GM23248 (cell line): ENCODE data around the gene TANGO6. TPM values are rescaled to one million over a fixed set of nuclear protein-coding genes. Genes with fewer than 3 reads are reported as not detected.

Experiments
- DNase-seq: peaks from one replicate; pipeline ENCODE4 v3.0.0-alpha.2; 2015
- H2AFZ ChIP-seq: fragments of 200-600 bp; sonication (generic); 2 replicates; pipeline ENCODE4 v1.6.1; 2016; ENCODE audit warnings: antibody characterized with exemption
- H3F3A ChIP-seq: fragments of 200-600 bp; sonication (generic); 2 replicates; pipeline ENCODE4 v1.6.1; 2016; ENCODE audit warnings: mild to moderate bottlenecking, antibody characterized with exemption, mixed run types; ENCODE audit not compliant: insufficient read depth
- H3K27ac ChIP-seq: fragments of 200-600 bp; sonication (generic); 2 replicates; pipeline ENCODE4 v1.5.1; 2016; ENCODE audit warnings: mild to moderate bottlenecking
- H3K27me3 ChIP-seq: fragments of 200-600 bp; sonication (generic); replicated peaks from 2 replicates; pipeline ENCODE4 v1.6.1; 2016; ENCODE audit warnings: mild to moderate bottlenecking; ENCODE audit not compliant: insufficient read depth
- H3K36me3 ChIP-seq: fragments of 200-600 bp; sonication (generic); 2 replicates; pipeline ENCODE4 v1.6.1; 2016; ENCODE audit warnings: low read depth, mild to moderate bottlenecking
- H3K4me1 ChIP-seq: fragments of 200-600 bp; sonication (generic); 2 replicates; pipeline ENCODE4 v1.6.1; 2016; ENCODE audit warnings: mild to moderate bottlenecking; ENCODE audit not compliant: insufficient read depth
- H3K4me2 ChIP-seq: fragments of 200-600 bp; sonication (generic); one replicate; pipeline ENCODE4 v1.6.1; 2016; ENCODE audit warnings: mild to moderate bottlenecking; ENCODE audit not compliant: unreplicated experiment
- H3K4me3 ChIP-seq: fragments of 200-600 bp; sonication (generic); 2 replicates; pipeline ENCODE4 v1.5.1; 2016; ENCODE audit warnings: mild to moderate bottlenecking
- H3K79me2 ChIP-seq: fragments of 200-600 bp; sonication (generic); 2 replicates; pipeline ENCODE4 v1.6.1; 2016; ENCODE audit warnings: mild to moderate bottlenecking; ENCODE audit not compliant: insufficient read depth
- H3K9ac ChIP-seq: fragments of 200-600 bp; sonication (generic); 2 replicates; pipeline ENCODE4 v1.6.1; 2016; ENCODE audit warnings: mild to moderate bottlenecking
- H3K9me2 ChIP-seq: fragments of 200-600 bp; sonication (generic); 2 replicates; pipeline ENCODE4 v1.6.1; 2016; ENCODE audit warnings: mixed run types, mild to moderate bottlenecking, moderate library complexity; ENCODE audit not compliant: insufficient read depth
- H3K9me3 ChIP-seq: fragments of 200-600 bp; sonication (generic); one replicate; pipeline ENCODE4 v1.6.1; 2017; ENCODE audit warnings: low read depth
- H4K20me1 ChIP-seq: fragments of 200-600 bp; sonication (generic); 2 replicates; pipeline ENCODE4 v1.6.0; 2016; ENCODE audit not compliant: insufficient read depth
- EZH2 ChIP-seq: fragments of 200-600 bp; sonication (generic); IDR thresholded peaks from 2 replicates; pipeline ENCODE4 v1.6.1; 2018; ENCODE audit warnings: antibody characterized with exemption, mild to moderate bottlenecking; ENCODE audit not compliant: insufficient read depth, poor library complexity, severe bottlenecking
- EZH2phosphoT487 ChIP-seq: fragments of 200-600 bp; sonication (generic); IDR thresholded peaks from 2 replicates; pipeline ENCODE4 v1.6.1; 2018; ENCODE audit warnings: antibody characterized with exemption, moderate library complexity, mild to moderate bottlenecking, low read depth; ENCODE audit not compliant: insufficient read depth
- WGBS, 2 experiments: methylation state at CpG; one replicate each; pipeline ENCODE4 v1.1.6; 2015 to 2017; ENCODE audit warnings: low lambda C conversion rate in 2 of 2, low coverage in 1 of 2; ENCODE audit errors: missing lambda C conversion rate in 2 of 2; 5-methylcytosine and 5-hydroxymethylcytosine counted together
- in situ Hi-C: fragments of 300-500 bp; cut with MboI; formaldehyde crosslinking; loops from 2 replicates; pipeline ENCODE4 v1.15.0; 2020
- polyA plus RNA-seq: library from polyadenylated mRNA; unstranded; fragments of >200 nt; fragmentation: Nextera tagmentation; extraction: Ambion mirVana; gene quantifications from 2 replicates; pipeline ENCODE4 v1.2.1, GENCODE V29; 2016
- total RNA-seq: library from RNA; depleted of rRNA; stranded (reverse); fragments of >200 nt; shearing (Covaris generic); gene quantifications from 2 replicates; pipeline ENCODE4 v1.2.3, GENCODE V29; 2014

Gene TANGO6
- total and polyA plus RNA-seq, 2 experiments from 2014 or later: 7.8 to 12.8 TPM

- H3K79me2 ChIP-seq: no peaks in the 10 kb centered on the region
- TF ChIP-seq EZH2: no peak
- TF ChIP-seq EZH2phosphoT487: no peak
- no peaks in the 10 kb centered on the region for H3K36me3 ChIP-seq
- no peak overlapping the region for H3K27ac ChIP-seq
- no peak overlapping the region for H3K4me2 ChIP-seq
- H4K20me1 ChIP-seq: no peaks in the 10 kb centered on the region
- H3K9me3 ChIP-seq: no peaks in the 10 kb centered on the region
- WGBS, 2 experiments: 75 to 78% methylated on average over 6 of the region's 6 CpGs
- no peak overlapping the region for H2AFZ ChIP-seq
- H3K9me2 ChIP-seq: no peaks in the 10 kb centered on the region
- H3K9ac ChIP-seq: no peak overlapping the region
- H3F3A ChIP-seq: no peaks in the 10 kb centered on the region
- no peaks in the 10 kb centered on the region for H3K4me1 ChIP-seq
- no peaks in the 10 kb centered on the region for H3K27me3 ChIP-seq
- no peak overlapping the region for H3K4me3 ChIP-seq
- in situ Hi-C loops: no loop called here
- no peak for DNase-seq
Observed at GRCh38 chr16:69095193-69095592, 251.9 kb downstream of the TANGO6 start.

DNA sequence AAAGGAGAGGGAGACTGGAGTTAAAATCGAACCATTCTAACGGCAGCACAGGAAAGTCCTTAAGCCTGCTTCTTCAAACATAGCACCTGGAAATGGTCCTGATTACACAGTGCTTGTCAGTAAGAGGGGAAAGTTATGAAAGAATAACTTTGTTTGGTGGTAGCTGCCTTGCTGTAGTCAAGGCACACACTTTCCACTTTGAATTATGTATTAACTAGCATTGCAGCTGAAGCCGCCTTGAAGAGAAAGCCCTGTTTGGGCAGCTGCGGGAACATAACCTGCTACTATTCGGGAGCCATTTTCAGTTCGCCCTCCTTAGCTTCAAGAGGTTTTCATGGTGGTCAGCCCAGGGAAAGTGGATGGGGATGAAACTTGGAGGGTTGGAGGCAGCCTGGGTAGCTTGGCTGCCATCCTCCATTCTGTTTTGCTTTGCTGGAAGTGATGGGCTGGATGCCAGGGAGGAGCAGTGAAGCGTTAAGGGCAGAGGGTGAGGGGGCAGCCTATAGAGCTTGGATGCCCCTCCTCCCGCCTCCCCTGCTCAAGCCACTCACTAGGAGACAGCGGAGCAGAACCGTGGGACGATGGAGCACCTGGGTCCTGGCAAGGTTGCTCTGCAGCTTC lies 256.9 kb downstream of the TANGO6 start:
- no peak overlapping the region for H3K9ac ChIP-seq
- WGBS, 2 experiments: 71 to 75% methylated on average over 10 to 11 of the region's 11 CpGs
- no peaks in the 10 kb centered on the region for H3K36me3 ChIP-seq
- DNase-seq: no peak
- no peak overlapping the region for H3K4me3 ChIP-seq
- no peaks in the 10 kb centered on the region for H4K20me1 ChIP-seq
- no peaks in the 10 kb centered on the region for H3K27me3 ChIP-seq
- no peaks in the 10 kb centered on the region for H3K9me2 ChIP-seq
- H2AFZ ChIP-seq: no peak overlapping the region
- H3K4me1 ChIP-seq: no peaks in the 10 kb centered on the region
- no peak overlapping the region for H3K27ac ChIP-seq
- in situ Hi-C loops: loop anchor here (25.0 kb wide), 1 partner anchor 388 kb away; no protein-coding TSS in a partner anchor
- no peaks in the 10 kb centered on the region for H3K9me3 ChIP-seq
- H3K4me2 ChIP-seq: no peak overlapping the region
- H3K79me2 ChIP-seq: no peaks in the 10 kb centered on the region
- no peak for TF ChIP-seq EZH2
- TF ChIP-seq EZH2phosphoT487: no peak
- no peaks in the 10 kb centered on the region for H3F3A ChIP-seq

GRCh38 chr16:69105501-69106361 lies 262.4 kb downstream of the TANGO6 start, which contains the start of gene HAS3:
TSS of gene HAS3 (plus strand) at chr16:69105653. CDS start at chr16:69109396, 3,743 bp downstream.
- peak within 1 kb of the TSS; percentile 77 for H3K4me3 ChIP-seq
- WGBS, 2 experiments: 2% methylated on average over 52 to 61 of the region's 80 CpGs
- H2AFZ ChIP-seq: peak within 1 kb of the TSS; percentile 72
- H3K9me2 ChIP-seq: no peaks in the 10 kb centered on the region
- H3K27ac ChIP-seq: no peak within 1 kb of the TSS
- H3K27me3 ChIP-seq: no peaks in the 10 kb centered on the region
- TF ChIP-seq EZH2phosphoT487 (no peak), EZH2 (peak; percentile 13)
- H3K9ac ChIP-seq: peak within 1 kb of the TSS; percentile 48; the same call in 1 of the 2 replicates
- H3K36me3 ChIP-seq: no peaks in the 10 kb centered on the region
- H3K79me2 ChIP-seq: no peaks in the 10 kb centered on the region
- peak; percentile 75 for DNase-seq
- H3K9me3 ChIP-seq: no peaks in the 10 kb centered on the region
- no peaks in the 10 kb centered on the region for H4K20me1 ChIP-seq
- peak within 1 kb of the TSS; percentile 89 for H3K4me2 ChIP-seq
- in situ Hi-C loops: loop anchor here (25.0 kb wide), 1 partner anchor 393 kb away; no protein-coding TSS in a partner anchor
- H3K4me1 ChIP-seq: peaks cover 7% of the 10 kb centered on the region; the same call in 1 of the 2 replicates
- no peaks in the 10 kb centered on the region for H3F3A ChIP-seq

DNA sequence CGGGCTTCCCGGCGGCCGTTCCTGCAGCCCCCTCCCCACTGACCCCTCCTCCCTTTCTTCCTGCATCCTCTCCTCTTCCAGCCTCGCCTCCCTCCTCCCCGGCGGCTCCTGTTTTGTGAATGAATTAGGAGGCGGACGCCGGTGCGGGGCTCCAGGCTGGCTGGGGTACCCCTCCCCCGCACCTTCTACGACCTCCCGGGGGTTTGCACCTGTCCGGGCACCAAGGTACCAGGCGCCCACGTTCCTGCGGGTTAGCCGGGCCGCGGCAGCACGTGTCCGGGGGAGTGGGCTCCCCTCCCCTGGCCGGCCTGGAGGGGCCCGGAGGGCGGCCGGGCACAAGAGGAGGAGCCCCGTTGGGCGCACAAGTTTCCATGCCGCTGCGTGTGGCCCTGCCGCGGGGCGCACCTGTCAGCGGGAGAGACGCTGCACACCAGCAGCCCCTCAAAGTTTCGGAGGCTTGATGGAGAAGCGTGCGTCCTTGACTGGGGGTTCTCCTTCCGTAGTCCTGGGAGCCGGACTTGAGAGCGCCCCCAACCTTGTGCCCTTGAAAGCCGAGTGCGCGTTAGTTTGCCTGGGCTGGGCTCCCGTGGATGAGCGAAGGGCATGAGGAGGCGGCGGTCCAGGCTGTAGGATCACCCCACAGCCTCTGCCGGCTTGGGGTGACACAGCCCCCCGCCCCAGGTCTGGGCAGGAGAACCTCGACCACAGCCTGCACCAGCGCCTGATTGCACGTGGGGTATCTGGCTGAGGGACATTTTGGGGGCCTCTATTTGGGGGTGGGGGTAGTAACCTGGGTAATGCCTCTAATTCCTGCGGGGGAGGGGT lies 263.4 kb downstream of the TANGO6 start:
- WGBS, 2 experiments: 1 to 2% methylated on average over 48 to 51 of the region's 55 CpGs
- H3K27ac ChIP-seq: no peak overlapping the region
- no peaks in the 10 kb centered on the region for H4K20me1 ChIP-seq
- no peaks in the 10 kb centered on the region for H3K36me3 ChIP-seq
- H3K79me2 ChIP-seq: no peaks in the 10 kb centered on the region
- H3K9ac ChIP-seq: no peak overlapping the region
- H2AFZ ChIP-seq: no peak overlapping the region
- no peaks in the 10 kb centered on the region for H3F3A ChIP-seq
- H3K27me3 ChIP-seq: no peaks in the 10 kb centered on the region
- no peaks in the 10 kb centered on the region for H3K9me3 ChIP-seq
- peak; percentile 39 for DNase-seq
- peaks cover 7% of the 10 kb centered on the region; the same call in 1 of the 2 replicates for H3K4me1 ChIP-seq
- in situ Hi-C loops: loop anchor here (25.0 kb wide), 1 partner anchor 394 kb away; no protein-coding TSS in a partner anchor
- TF ChIP-seq EZH2 (no peak), EZH2phosphoT487 (no peak)
- H3K4me3 ChIP-seq: peak overlapping the region; percentile 77
- H3K9me2 ChIP-seq: no peaks in the 10 kb centered on the region
- H3K4me2 ChIP-seq: peak overlapping the region; percentile 77
